GM19438 (cell line): ENCODE data around the gene TPP2.

Experiments
- ATAC-seq: cut with Tn5 transposase; IDR thresholded peaks from one replicate; pipeline ENCODE4 v1.9.1; 2021; ENCODE audit warnings: low read depth; ENCODE audit not compliant: unreplicated experiment

TPP2 gene

DNA sequence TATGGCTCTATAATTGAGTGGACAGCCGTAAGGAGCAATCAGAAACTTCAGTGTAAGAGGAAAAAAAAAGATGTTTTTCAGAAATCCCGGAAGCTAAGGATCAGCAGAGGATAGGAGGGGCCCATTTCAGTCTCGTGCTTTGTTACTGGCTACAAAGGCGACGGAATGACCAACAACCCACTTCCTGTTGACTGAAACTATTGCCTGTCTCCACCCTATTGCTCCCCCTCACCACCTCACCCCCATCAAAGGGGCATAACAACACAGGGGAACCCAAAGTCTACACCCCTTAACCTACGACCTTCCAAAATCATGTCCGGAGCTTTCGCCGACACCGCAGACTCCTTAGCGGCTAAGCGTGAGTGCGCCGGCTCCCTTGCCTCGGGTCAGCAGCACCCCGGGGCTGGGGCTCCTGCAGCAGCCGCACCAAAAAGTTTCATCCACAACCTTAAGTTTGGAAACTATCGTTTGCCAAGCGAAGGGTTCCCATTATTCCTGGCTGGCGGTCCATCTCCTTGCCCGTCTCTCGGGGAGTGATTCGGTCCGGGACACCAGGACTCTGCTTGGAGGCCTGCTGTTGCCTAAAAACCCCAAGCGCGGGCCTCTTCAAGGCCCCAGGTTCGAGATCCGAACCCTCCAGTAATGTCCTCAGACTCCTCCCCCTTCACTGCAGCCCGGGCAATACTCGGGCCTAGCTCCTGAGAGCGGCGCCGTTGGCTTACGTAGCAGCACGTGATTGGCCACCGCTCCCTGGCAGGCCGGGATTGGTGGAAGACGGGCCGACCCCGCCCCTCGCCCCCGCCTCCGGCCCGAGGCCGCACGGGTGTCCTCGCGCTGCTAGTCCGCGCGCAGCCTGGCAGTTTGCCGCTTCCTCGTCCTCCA is at the start of gene TPP2:
Gene TPP2, plus strand, starts transcription at position 840 of the 882 bp plus-strand sequence. CDS start 53 bp downstream, outside the sequence.
- ATAC-seq: peak; percentile 73

DNA sequence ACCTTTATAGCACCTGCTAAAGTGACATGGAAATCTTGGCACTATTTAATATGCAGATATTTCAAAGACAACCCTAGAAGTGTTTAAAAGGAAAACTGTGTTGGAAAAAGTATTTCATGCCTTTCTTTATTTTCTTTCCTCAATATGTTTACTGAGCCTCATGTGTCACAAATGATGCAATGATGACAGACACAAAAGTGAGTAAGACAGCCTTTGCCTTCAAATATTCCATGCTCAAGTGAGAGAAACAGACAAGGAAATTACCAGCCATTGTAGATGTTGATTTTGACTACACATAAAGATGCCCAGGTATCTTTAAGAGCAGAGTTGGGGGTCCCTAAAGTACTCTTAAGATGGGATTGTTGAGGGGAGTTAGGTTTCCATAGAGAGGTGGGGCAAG is 48.0 kb upstream of the TPP2 start:
- ATAC-seq: no peak

DNA sequence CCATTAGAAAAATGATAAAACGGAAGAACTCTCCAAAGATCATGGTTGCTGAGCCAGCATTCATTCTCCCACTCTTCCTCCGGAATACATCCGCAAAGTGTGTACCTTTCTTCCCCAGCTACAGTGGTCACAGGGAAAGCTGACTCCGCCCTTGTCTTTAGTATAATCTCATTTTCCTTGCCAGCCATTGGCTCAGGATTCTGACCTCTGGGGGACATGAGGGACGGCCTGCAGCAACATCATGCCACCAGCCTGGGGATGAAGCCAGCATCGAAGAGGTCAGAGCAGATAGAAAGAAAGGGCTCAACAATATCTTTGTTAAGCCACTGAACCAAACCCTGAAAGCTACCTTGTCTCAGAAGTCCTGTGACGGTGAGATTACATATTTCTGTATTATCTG is 46.3 kb upstream of the TPP2 start:
- ATAC-seq: no peak

DNA sequence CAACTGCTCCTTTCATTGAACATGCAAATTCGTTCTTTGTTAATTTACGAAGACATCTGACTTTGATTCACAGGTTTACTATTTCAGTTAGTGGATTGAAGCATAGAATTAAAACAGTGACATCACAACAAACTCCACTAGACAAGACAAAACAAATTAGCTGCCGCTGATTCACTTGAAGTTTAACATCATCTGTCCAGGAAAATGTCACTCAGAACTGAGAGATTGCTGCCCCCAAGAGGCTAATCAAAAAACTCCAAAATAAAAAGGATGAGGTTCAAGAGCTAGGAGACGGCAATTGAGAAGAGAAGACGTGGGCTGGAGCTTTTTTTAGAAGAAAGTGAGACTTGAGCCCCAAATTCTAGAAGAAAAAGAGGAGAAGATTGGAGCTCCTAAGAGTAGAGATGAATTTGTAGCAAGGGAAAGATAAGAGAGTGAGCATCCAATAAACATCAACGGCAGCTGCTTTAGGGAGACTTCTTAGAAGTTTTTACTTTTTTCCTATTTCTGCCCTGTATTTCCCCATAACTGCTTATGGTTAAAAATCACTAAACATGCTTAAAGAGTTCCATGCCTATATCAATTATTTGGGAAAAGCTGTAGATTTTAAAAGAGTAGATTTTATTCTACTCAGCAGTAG is 40.8 kb upstream of the TPP2 start:
- no peak for ATAC-seq

DNA sequence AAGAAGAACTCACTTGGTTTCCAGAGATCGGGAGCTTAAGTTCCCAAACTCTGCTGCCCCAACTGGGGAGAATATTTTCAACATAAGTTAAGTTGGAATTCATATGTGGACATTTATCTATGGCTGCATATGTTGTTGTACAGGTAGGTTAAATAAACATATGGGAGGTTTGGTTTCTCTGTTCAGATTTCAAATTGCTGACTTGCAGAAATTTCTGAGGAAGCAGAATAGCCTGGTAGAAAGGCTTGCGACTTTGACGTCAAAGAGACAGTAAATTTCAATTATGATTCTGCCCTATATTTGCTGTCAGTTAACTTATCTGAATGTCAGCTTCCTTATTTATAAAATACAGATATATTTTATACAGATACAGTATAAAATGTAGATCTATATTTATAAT is 40.0 kb upstream of the TPP2 start:
- ATAC-seq: no peak

DNA sequence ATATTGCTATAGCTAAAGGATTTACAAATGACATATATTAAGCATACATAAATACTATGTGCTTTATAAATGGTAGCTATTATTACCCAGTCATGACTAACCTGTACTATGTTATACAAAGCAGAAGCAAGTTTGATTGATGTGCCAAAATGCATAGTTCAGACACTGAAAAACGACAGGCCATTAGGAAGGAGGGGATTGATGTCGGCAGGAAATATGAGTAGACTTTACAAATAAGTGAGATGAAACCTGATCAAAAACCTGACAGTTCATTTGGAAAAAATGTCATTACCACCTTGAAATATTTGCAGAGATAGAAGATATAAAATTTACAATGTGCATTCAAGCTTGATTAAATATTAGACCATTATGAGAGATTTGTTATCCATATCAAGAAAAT is 38.8 kb upstream of the TPP2 start:
- ATAC-seq: no peak

DNA sequence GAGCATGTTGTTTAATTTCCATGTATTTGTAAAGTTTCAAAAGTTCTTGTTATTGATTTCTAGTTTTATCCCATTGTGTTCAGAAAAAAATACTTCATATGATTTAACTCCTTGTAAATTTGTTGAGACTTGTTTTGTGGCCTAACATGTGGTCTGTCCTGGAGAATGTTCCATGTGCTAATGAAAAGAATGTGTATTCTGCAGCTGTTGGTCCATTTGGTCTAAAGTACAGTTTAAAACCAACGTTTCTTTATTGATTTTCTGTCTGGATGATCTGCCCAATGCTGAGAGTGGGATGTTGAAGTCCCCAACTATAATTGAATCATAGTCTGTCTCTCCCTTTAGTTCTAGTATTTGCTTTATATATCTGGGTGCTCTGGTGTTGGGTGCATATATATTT is 34.9 kb upstream of the TPP2 start:
- ATAC-seq: no peak

DNA sequence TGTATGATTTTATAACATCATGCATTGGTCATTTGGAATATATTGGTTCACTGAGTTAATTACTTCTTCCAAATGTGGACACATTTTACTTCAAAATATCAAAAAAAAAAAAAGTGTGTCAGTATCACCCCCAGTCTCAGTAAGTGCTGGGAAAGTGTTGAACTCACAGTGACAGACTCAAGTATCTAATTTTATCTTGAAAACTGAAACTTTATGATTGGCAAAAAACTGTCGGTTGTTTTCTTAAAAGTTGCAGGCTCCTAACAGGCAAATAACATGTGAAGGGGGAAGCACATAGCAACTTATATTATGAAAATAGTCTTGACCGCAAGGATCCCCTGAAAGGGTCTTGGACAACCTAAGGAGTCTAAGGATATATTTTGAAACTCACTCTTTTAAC is 33.5 kb upstream of the TPP2 start:
- no peak for ATAC-seq

DNA sequence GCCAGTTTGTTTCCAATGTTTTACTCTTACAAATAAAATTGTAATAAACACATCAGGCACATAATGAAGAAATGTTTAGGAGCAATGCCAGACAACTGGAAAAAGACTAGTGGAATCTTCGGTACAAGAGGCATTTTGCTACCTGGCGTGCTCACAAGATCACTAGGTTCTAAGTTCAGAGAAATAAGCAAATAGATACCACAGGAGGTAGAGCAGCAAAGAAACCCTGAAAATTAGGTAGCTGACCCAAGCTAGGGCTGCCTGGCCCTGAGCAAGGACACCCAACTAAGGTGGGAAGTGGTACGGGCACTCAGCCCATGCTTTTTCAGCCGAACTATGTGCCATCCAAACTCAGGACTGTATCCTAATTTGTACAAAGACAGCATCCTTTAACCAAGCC is 32.2 kb upstream of the TPP2 start:
- no peak for ATAC-seq

DNA sequence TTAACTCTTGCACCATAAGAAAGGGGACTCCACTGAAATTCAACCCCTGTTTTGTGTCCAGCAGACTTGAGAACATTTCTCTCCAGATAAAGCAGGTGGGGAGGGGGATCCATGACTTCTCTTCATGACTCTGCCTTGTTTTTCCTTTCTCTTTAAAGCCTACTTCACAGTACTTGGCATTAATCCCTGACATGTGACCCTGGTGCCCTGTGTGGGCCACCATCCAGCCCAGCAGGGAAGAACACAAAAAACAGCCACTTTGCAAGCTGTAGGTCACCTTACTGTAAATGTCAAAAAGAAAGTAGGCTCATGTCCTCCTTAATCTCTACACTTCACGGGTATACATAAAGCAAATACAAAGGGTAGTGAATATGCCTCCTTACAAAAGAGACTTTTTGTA is 30.3 kb upstream of the TPP2 start:
- ATAC-seq: no peak

DNA sequence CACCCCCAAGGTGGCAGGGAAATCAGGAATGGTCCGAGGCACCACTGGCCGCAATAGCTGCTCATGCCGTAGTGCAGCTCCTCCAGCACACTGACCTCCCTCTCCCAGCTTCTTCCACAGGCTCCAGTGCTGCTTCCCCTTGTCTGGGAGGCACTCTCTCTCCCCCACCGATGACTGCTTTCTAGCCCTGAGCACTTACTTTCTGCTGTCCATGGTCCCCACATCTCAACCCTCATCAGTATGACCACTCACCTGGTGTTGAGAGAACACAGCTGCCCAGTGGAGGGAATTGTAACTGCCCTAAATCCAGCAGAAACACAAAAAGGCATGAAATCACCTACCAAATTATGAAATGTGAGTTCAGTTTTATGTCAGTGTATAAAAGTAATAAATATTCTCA is 28.9 kb upstream of the TPP2 start:
- ATAC-seq: no peak

DNA sequence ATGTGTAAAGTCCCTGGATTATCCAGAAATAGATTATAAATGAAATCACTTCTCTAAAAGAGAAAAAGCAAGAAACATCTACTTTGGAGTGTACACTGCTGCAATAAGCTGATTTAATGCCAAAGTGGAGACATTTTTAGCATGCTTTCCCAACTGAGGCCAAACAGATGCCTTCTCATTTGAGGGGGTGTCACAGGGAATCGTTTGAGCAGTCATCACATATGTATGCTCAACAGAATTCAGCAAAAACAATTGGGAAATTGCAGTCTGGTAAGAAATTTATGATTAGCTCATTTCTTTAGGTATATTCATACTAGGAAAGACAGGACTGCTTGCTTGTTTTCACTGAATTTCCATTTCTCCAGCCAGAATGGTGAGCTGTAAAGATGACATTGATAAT is 27.3 kb upstream of the TPP2 start:
- ATAC-seq: no peak

DNA sequence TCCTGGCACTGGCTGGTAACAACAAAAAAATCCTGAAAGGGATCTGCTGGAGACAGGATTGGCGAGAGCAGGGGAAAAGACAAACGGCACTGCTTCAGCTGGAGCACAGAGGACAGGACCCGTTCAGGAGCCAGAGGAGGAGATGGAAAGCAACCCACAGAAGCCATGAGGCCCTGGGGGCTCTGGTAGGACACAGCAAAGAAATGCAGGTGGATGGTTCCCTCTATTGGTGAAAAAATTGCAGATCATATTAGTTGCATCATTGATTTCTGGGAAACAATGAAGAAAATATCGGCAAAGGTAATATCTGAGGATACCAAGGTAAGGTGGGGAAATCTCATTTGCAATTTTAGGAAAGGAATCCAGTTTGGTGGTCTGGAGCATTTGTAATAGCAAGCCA is 25.7 kb upstream of the TPP2 start:
- ATAC-seq: no peak

DNA sequence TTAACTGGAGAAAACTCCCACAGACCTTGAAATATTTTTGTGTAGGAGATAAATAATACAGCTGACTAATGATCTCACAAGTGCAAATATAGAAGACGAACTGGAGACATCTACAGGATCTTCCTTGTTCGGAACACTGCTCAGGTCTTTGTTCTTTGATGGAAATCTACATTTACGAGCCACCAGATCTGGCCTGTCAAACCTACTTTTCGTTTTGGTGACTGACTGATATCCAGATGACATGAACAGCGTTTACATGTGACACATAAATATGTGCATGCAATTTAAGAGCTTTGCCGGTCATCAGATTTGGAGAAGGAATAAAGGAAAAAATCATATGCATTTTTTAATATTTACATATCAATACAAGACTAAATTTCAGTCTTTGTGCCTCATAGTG is 24.5 kb upstream of the TPP2 start:
- no peak for ATAC-seq

DNA sequence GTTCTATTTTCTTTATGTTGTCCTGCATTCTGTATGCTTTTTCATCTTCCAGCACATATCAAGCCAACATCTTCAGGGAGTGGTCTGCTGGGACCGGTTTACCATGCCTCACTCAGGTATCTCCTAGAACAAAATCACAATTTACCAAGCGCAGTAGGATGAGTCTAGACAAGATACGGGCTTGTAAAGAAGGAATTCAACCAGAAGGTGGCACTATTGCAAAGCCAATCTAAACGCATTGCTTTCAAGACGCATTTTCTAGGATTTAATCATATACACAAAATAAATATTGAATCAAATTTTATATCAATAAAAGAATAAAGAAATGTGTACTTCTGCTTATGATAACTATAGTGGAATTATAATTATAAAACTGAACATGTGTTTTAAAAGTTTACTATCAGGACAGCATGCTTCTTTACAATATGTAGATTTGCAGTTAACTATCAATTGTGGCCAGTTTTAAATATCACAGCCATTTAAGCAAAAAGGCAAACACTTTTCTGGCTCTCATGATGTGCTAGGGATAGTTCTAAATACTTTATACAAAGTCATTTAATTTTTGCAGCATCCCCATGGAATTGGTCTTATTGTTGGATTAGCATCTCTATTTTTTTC is 16.1 kb upstream of the TPP2 start:
- ATAC-seq: no peak

DNA sequence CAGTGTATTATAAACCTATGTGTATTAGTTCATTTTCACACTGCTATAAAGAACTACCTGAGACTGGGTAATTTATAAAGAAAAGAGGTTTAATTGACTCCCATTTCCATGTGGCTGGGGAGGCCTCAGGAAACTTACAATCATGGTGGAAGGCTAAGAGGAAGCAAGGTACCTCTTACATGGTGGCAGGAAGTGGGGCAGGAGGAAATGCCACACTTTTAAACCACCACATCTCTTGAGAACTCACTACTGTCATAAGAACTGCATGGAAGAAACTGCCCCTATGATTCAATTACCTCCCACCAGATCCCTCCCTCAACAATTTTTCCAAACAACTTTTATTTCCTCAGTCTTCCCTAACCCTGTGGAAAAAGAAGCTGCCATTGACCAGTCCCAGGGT is 14.5 kb upstream of the TPP2 start:
- no peak for ATAC-seq

DNA sequence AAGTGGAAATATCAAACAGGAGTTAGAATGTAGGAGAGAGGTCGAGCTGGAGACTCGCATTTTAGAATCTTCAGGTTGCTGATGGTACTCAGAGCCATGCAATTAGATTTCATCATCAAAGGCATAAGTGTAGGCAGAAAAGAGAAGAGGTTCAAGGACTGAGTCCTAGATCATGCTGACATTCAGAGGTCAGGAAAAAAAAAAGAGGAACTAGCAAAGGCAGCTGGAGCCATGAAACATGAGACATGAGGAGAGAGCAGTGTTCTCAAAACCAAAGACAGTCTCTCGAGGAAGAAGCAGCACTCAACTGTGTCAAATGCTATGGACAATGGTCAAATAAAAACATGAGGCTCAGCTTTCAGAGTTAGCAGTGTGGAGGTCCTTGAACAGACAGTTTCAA is 12.4 kb upstream of the TPP2 start:
- peak; percentile 80 for ATAC-seq

DNA sequence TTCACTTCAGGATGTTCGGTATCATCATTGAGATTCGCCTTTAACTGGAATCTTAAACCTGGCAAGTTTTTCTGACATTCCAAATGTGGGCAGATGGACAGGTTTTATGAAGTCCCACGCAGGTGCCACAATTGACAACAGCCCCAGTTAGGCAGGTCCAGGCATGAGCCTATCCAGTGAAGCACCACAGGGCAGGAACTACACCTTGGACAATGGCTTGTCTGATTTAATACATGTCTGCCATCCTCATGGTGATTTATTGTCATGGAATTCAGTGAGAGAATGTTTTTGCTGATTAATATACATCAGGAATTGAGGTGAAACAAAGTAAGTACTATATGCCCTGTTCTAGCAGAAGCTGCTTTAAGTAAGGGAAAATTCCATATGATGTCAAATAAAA is 10.2 kb upstream of the TPP2 start:
- no peak for ATAC-seq

DNA sequence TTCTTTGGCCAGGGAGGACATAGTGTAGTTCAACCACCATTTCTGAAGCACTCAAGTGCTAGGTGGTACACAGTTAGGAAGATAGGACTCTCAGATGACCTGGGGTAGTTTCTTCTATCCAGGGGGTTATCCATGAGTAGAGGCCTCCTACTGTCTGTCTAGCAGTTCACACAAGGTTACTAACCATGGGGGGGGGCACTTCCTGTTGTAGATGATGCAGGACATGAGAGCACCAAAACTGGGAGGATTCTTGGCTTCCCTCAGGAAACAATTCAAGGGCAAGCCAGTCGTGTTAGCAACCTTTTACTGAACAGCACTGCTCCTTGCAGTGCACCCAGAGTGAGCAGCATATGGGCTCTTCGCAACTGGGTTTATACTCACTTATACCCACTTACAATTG is 8.9 kb upstream of the TPP2 start:
- ATAC-seq: no peak

DNA sequence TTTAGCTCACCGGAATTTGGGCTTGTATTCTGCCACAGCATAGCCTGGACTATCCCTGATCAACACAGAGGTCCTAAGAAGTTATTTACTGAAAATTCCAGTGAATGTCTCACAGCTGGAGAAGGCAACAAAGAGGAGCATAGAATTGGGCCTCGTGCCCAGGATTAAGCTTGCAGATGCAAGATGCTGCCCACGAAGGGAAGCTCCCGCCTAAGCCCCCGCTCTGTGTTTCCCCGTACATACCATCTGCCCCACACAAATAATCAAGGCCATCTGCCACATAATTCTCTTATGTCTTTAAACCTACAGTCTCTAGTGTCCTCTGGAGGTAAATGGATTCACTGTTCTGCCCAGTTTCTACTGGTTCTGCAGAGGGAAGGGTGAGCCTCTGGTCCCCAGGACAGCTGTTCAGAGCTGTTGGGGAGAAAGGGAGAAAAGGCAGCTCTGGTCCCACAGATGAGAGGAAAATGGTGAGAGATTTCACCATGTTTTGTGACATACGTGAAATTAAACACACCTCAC is 7.4 kb upstream of the TPP2 start:
- no peak for ATAC-seq

DNA sequence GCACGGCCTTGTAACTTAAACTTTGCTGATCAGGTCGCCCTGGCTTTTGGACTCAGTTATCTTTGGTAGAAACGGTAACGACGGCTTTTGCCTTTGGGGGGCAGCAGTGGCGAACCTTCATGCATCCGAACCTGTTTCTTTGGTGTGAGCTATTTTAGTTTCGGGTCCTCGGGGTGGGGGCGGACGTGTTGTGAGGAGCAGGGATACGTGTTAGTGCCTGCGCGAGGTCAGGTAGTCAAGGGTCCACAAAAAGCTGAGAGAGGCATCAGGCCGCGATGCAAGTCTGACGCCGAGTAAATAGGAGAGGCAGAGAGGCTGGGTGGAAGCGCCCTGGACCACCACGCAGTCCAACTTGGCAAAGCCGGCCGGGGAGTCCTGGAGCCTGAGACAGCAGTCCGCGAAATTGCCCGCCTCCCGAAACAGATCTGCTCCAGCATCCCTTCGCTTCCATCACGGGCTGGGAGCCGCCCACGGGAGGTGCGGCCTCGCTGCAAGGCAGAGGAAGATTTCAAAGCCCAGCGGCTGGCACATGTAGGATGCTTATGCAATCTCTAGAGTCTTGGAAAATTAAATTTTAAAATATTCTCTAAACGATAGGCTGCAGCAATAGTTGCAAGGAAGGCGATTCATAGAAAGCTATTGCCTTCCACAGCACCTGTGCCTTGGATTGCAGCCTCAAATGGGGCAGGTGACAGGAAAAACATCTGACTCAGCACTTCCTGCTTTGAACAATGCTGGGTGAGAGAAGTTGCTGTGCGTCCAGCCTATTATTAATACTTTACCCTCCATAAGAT is 4.6 kb upstream of the TPP2 start:
- ATAC-seq: peak; percentile 35
